SK-N-SH treated with all-trans-retinoic acid at 6 μM for 48 hours (cell line): ENCODE results near the gene APOC3.

Source experiments
- ATAC-seq: fragments of 200-7000 bp; cut with Tn5 transposase; 3 replicates; pipeline ENCODE4 v1.9.1; 2020; ENCODE audit warnings: mild to moderate bottlenecking, moderate library complexity
- ARNTL ChIP-seq: fragments of 450-650 bp; formaldehyde crosslinking; IDR thresholded peaks from 2 replicates; pipeline ENCODE4 v1.5.0; 2020; ENCODE audit warnings: low read depth, mild to moderate bottlenecking, moderate library complexity, borderline replicate concordance
- BACH2 ChIP-seq: fragments of 250-450 bp; sonication (Bioruptor Pico); IDR thresholded peaks from 2 replicates; pipeline ENCODE4 v1.9.0; 2021; ENCODE audit warnings: mild to moderate bottlenecking, borderline replicate concordance
- CREB5 ChIP-seq: fragments of 250-450 bp; sonication (Bioruptor Pico); IDR thresholded peaks from 2 replicates; pipeline ENCODE4 v1.5.1; 2020; ENCODE audit warnings: low read depth, mild to moderate bottlenecking, moderate library complexity
- CSDC2 ChIP-seq: fragments of 250-450 bp; sonication (Bioruptor Pico); IDR thresholded peaks from 2 replicates; pipeline ENCODE4 v1.5.0; 2020; ENCODE audit warnings: mild to moderate bottlenecking, moderate library complexity
- CSRNP3 ChIP-seq: fragments of 250-450 bp; sonication (Bioruptor Pico); IDR thresholded peaks from 2 replicates; pipeline ENCODE4 v1.5.1; 2021; ENCODE audit warnings: mild to moderate bottlenecking, moderate library complexity
- ESRRG ChIP-seq: fragments of 250-450 bp; sonication (Bioruptor Pico); IDR thresholded peaks from 2 replicates; pipeline ENCODE4 v1.6.1; 2021; ENCODE audit warnings: mild to moderate bottlenecking
- GLIS3 ChIP-seq: fragments of 250-450 bp; sonication (Bioruptor Pico); IDR thresholded peaks from 2 replicates; pipeline ENCODE4 v1.5.0; 2020; ENCODE audit warnings: mild to moderate bottlenecking, moderate library complexity
- ISL1 ChIP-seq: fragments of 250-450 bp; sonication (Bioruptor Pico); IDR thresholded peaks from 2 replicates; pipeline ENCODE4 v2.1.2; 2022; ENCODE audit warnings: mild to moderate bottlenecking, moderate library complexity
- OSR1 ChIP-seq: fragments of 250-450 bp; sonication (Bioruptor Pico); IDR thresholded peaks from 2 replicates; pipeline ENCODE4 v1.8.0; 2022; ENCODE audit warnings: moderate library complexity, mild to moderate bottlenecking, inconsistent platforms
- PATZ1 ChIP-seq: fragments of 250-450 bp; sonication (Bioruptor Pico); IDR thresholded peaks from 2 replicates; pipeline ENCODE4 v1.8.0; 2020; ENCODE audit warnings: mild to moderate bottlenecking, moderate library complexity, borderline replicate concordance
- PPARA ChIP-seq: fragments of 250-450 bp; sonication (Bioruptor Pico); IDR thresholded peaks from 2 replicates; pipeline ENCODE4 v1.5.0; 2020; ENCODE audit warnings: mild to moderate bottlenecking, borderline replicate concordance
- RARB ChIP-seq: fragments of 250-450 bp; sonication (Bioruptor Pico); IDR thresholded peaks from 2 replicates; pipeline ENCODE4 v1.8.0; 2021; ENCODE audit warnings: mild to moderate bottlenecking, moderate library complexity
- SNAI2 ChIP-seq: fragments of 250-450 bp; sonication (Bioruptor Pico); IDR thresholded peaks from 2 replicates; pipeline ENCODE4 v1.5.0; 2020; ENCODE audit warnings: mild to moderate bottlenecking, moderate library complexity
- TCF4 ChIP-seq: fragments of 250-450 bp; sonication (Bioruptor Pico); IDR thresholded peaks from 2 replicates; pipeline ENCODE4 v1.8.0; 2021; ENCODE audit warnings: mild to moderate bottlenecking, moderate library complexity, borderline replicate concordance
- TOX ChIP-seq: fragments of 250-450 bp; sonication (Bioruptor Pico); IDR thresholded peaks from 2 replicates; pipeline ENCODE4 v1.8.0; 2021; ENCODE audit warnings: mild to moderate bottlenecking, moderate library complexity, borderline replicate concordance
- TSHZ2 ChIP-seq: fragments of 250-450 bp; sonication (Bioruptor Pico); IDR thresholded peaks from 2 replicates; pipeline ENCODE4 v1.5.0; 2020; ENCODE audit warnings: mild to moderate bottlenecking, moderate library complexity
- ZC3H10 ChIP-seq: fragments of 250-450 bp; sonication (Bioruptor Pico); IDR thresholded peaks from 2 replicates; pipeline ENCODE4 v1.5.1; 2021; ENCODE audit warnings: mild to moderate bottlenecking, moderate library complexity
- ZFP3 ChIP-seq: fragments of 250-450 bp; sonication (Bioruptor Pico); IDR thresholded peaks from 2 replicates; pipeline ENCODE4 v1.5.0; 2020; ENCODE audit warnings: mild to moderate bottlenecking, moderate library complexity
- ZFP30 ChIP-seq: fragments of 450-650 bp; formaldehyde crosslinking; IDR thresholded peaks from 2 replicates; pipeline ENCODE4 v1.5.0; 2022; ENCODE audit warnings: mild to moderate bottlenecking, moderate library complexity
- ZNF565 ChIP-seq: fragments of 450-650 bp; formaldehyde crosslinking; conservative IDR thresholded peaks from 2 replicates; pipeline ENCODE4 v1.5.0; 2020; ENCODE audit warnings: low read depth, mild to moderate bottlenecking, moderate library complexity
- ZNF70 ChIP-seq: fragments of 450-650 bp; formaldehyde crosslinking; IDR thresholded peaks from 2 replicates; pipeline ENCODE4 v1.5.0; 2020; ENCODE audit warnings: mild to moderate bottlenecking, moderate library complexity
- ZNF8 ChIP-seq: fragments of 450-650 bp; formaldehyde crosslinking; IDR thresholded peaks from 2 replicates; pipeline ENCODE4 v1.5.0; 2020; ENCODE audit warnings: mild to moderate bottlenecking, moderate library complexity

The APOC3 gene

GRCh38 chr11:116829525-116830183, at the start of gene APOC3:
APOC3 (plus strand) TSS chr11:116829907; CDS start chr11:116830583, 676 bp downstream.
- TF ChIP-seq RARB (CRISPR knock-in tag), result no peak
- TF ChIP-seq BACH2 (CRISPR knock-in tag), result no peak
- TF ChIP-seq, all 23 proteins: peak for 0
- ATAC-seq, result peak; percentile 25; the same call in 2 of the 3 replicates

GRCh38 chr11:116782728-116783127, 47.0 kb upstream of the APOC3 start:
- no peak for ATAC-seq
- TF ChIP-seq ZNF70, result no peak
- no peak for TF ChIP-seq ISL1 (CRISPR knock-in tag)
- no peak for TF ChIP-seq TCF4 (CRISPR knock-in tag)
- no peak for TF ChIP-seq ZC3H10
- TF ChIP-seq BACH2 (CRISPR knock-in tag), result no peak
- TF ChIP-seq RARB (CRISPR knock-in tag), result no peak
- TF ChIP-seq CSDC2, result no peak
- no peak for TF ChIP-seq PATZ1 (CRISPR knock-in tag)
- TF ChIP-seq CSRNP3 (CRISPR knock-in tag), result no peak
- no peak for TF ChIP-seq GLIS3 (CRISPR knock-in tag)
- no peak for TF ChIP-seq SNAI2 (CRISPR knock-in tag)

GRCh38 chr11:116786326-116786725, 43.4 kb upstream of the APOC3 start:
- no peak for ATAC-seq
- no peak for TF ChIP-seq ARNTL (CRISPR knock-in tag)
- TF ChIP-seq, all 23 proteins: peak for 0

GRCh38 chr11:116786966-116787365, 42.7 kb upstream of the APOC3 start:
- TF ChIP-seq OSR1 (CRISPR knock-in tag) (no peak), TOX (CRISPR knock-in tag) (no peak), ZNF565 (no peak), TSHZ2 (no peak), CSDC2 (no peak), RARB (CRISPR knock-in tag) (no peak), ZFP3 (CRISPR knock-in tag) (no peak), PATZ1 (CRISPR knock-in tag) (no peak), CREB5 (CRISPR knock-in tag) (no peak), ZFP30 (no peak), PPARA (CRISPR knock-in tag) (no peak), ZNF8 (CRISPR knock-in tag) (no peak), BACH2 (CRISPR knock-in tag) (no peak), ISL1 (CRISPR knock-in tag) (no peak), ESRRG (CRISPR knock-in tag) (no peak), GLIS3 (CRISPR knock-in tag) (no peak), ZNF70 (no peak), ARNTL (CRISPR knock-in tag) (no peak), TCF4 (CRISPR knock-in tag) (no peak)
- ATAC-seq, result no peak
